MM.1S (cell line): ENCODE measurements around the gene PTGFR.

Experiments
- DNase-seq: peaks from one replicate; pipeline ENCODE4 v3.0.0-alpha.2; 2015
- H2AFZ ChIP-seq: fragments of 300-600 bp; sonication (generic); 2 replicates; pipeline ENCODE4 v1.6.0; 2016; ENCODE audit warnings: antibody characterized with exemption, low read length
- H3F3A ChIP-seq: fragments of 300-600 bp; sonication (generic); 2 replicates; pipeline ENCODE4 v1.6.1; 2016; ENCODE audit warnings: mild to moderate bottlenecking, antibody characterized with exemption, low read length, moderate library complexity, mixed read lengths; ENCODE audit not compliant: insufficient read depth
- H3K27ac ChIP-seq: fragments of 300-600 bp; sonication (generic); 2 replicates; pipeline ENCODE4 v1.5.1; 2016; ENCODE audit warnings: mild to moderate bottlenecking, low read length
- H3K27me3 ChIP-seq: fragments of 300-600 bp; sonication (generic); replicated peaks from 2 replicates; pipeline ENCODE4 v1.6.0; 2016; ENCODE audit warnings: low read length; ENCODE audit not compliant: insufficient read depth
- H3K36me3 ChIP-seq: fragments of 300-600 bp; sonication (generic); replicated peaks from 2 replicates; pipeline ENCODE4 v1.6.1; 2016; ENCODE audit warnings: mild to moderate bottlenecking, low read length, mixed read lengths; ENCODE audit not compliant: insufficient read depth
- H3K4me1 ChIP-seq: fragments of 300-600 bp; sonication (generic); 2 replicates; pipeline ENCODE4 v1.6.1; 2016; ENCODE audit warnings: low read length, mixed read lengths
- H3K4me2 ChIP-seq: fragments of 300-600 bp; sonication (generic); 2 replicates; pipeline ENCODE4 v1.6.0; 2016; ENCODE audit warnings: low read depth, low read length
- H3K4me3 ChIP-seq: fragments of 300-600 bp; sonication (generic); 2 replicates; pipeline ENCODE4 v1.5.1; 2016; ENCODE audit warnings: low read length, mixed read lengths
- H3K79me2 ChIP-seq: fragments of 300-600 bp; sonication (generic); 2 replicates; pipeline ENCODE4 v1.6.1; 2016; ENCODE audit warnings: mixed run types, low read length, mixed read lengths
- H3K9ac ChIP-seq: fragments of 300-600 bp; sonication (generic); 2 replicates; pipeline ENCODE4 v1.6.1; 2016; ENCODE audit warnings: low read length, mixed read lengths
- H3K9me2 ChIP-seq: fragments of 300-600 bp; sonication (generic); replicated peaks from 2 replicates; pipeline ENCODE4 v1.6.1; 2016; ENCODE audit warnings: mild to moderate bottlenecking, low read length, mixed read lengths; ENCODE audit not compliant: insufficient read depth
- H3K9me3 ChIP-seq: fragments of 300-600 bp; sonication (generic); replicated peaks from 2 replicates; pipeline ENCODE4 v1.6.1; 2016; ENCODE audit warnings: mild to moderate bottlenecking, low read length, mixed read lengths; ENCODE audit not compliant: insufficient read depth
- H4K20me1 ChIP-seq: fragments of 300-600 bp; sonication (generic); 2 replicates; pipeline ENCODE4 v1.6.1; 2016; ENCODE audit warnings: mild to moderate bottlenecking, low read length, moderate library complexity, mixed read lengths; ENCODE audit not compliant: insufficient read depth
- CTCF ChIP-seq: fragments of 300-600 bp; sonication (generic); IDR thresholded peaks from 2 replicates; pipeline ENCODE4 v1.5.1; 2016; ENCODE audit warnings: antibody characterized with exemption, low read length, mixed read lengths
- EZH2 ChIP-seq: fragments of 300-600 bp; sonication (generic); optimal IDR thresholded peaks from 2 replicates; pipeline ENCODE3; 2017; ENCODE audit warnings: low read depth, mild to moderate bottlenecking, antibody characterized with exemption, low read length, mixed read lengths
- EZH2phosphoT487 ChIP-seq: fragments of 300-600 bp; sonication (generic); IDR thresholded peaks from 2 replicates; pipeline ENCODE4 v1.6.1; 2018; ENCODE audit warnings: antibody characterized with exemption, low read length

PTGFR gene

GRCh38 chr1:78490861-78491450 is at the start of gene PTGFR:
TSS of gene PTGFR (plus strand) at chr1:78490974. CDS start at chr1:78492744, 1,770 bp downstream.
- DNase-seq, result no peak
- no peaks in the 10 kb centered on the region for H3F3A ChIP-seq
- no peak within 1 kb of the TSS for H3K9ac ChIP-seq
- H3K36me3 ChIP-seq, result no peaks in the 10 kb centered on the region
- no peak within 1 kb of the TSS for H2AFZ ChIP-seq
- H3K9me3 ChIP-seq, result no peaks in the 10 kb centered on the region
- H3K4me2 ChIP-seq, result no peak within 1 kb of the TSS
- TF ChIP-seq EZH2phosphoT487, result no peak
- TF ChIP-seq CTCF, result no peak
- no peak for TF ChIP-seq EZH2
- no peaks in the 10 kb centered on the region for H3K27me3 ChIP-seq
- H3K9me2 ChIP-seq, result no peaks in the 10 kb centered on the region; the same call in 1 of the 2 replicates
- H3K4me1 ChIP-seq, result no peaks in the 10 kb centered on the region
- no peaks in the 10 kb centered on the region for H3K79me2 ChIP-seq
- H4K20me1 ChIP-seq, result no peaks in the 10 kb centered on the region
- H3K4me3 ChIP-seq, result no peak within 1 kb of the TSS
- no peak within 1 kb of the TSS for H3K27ac ChIP-seq

- Histone ChIP-seq H3F3A (no peaks in the 10 kb centered on the region), H2AFZ (no peak overlapping the region), H4K20me1 (no peaks in the 10 kb centered on the region), H3K27ac (no peak overlapping the region), H3K27me3 (no peaks in the 10 kb centered on the region), H3K9ac (no peak overlapping the region), H3K4me3 (no peak overlapping the region), H3K9me2 (no peaks in the 10 kb centered on the region), H3K36me3 (no peaks in the 10 kb centered on the region), H3K4me2 (no peak overlapping the region), H3K4me1 (no peaks in the 10 kb centered on the region), H3K79me2 (no peaks in the 10 kb centered on the region), H3K9me3 (no peaks in the 10 kb centered on the region)
- DNase-seq, result no peak
- TF ChIP-seq EZH2phosphoT487 (no peak), EZH2 (no peak), CTCF (no peak)
These were observed 48.9 kb upstream of the PTGFR start for GRCh38 chr1:78441921-78442320.

GRCh38 chr1:78447086-78447485 is 43.7 kb upstream of the PTGFR start:
- H3F3A ChIP-seq, result no peaks in the 10 kb centered on the region
- no peak for TF ChIP-seq EZH2phosphoT487
- no peak for TF ChIP-seq EZH2
- no peak for TF ChIP-seq CTCF
- no peak for DNase-seq

More at GRCh38 chr1:78447086-78447485, 43.7 kb upstream of the PTGFR start:
- Histone ChIP-seq H3K9ac (no peak overlapping the region), H3K27me3 (no peaks in the 10 kb centered on the region), H3K27ac (no peak overlapping the region), H3K4me3 (no peak overlapping the region), H3K36me3 (no peaks in the 10 kb centered on the region), H3K9me2 (no peaks in the 10 kb centered on the region), H2AFZ (no peak overlapping the region), H3K4me1 (no peaks in the 10 kb centered on the region), H4K20me1 (no peaks in the 10 kb centered on the region), H3K79me2 (no peaks in the 10 kb centered on the region), H3K9me3 (no peaks in the 10 kb centered on the region), H3K4me2 (no peak overlapping the region)
